Renal cortical epithelial cell (primary cell): ENCODE results near the gene TNFRSF1B. TPM values are rescaled to one million over a fixed set of nuclear protein-coding genes. Genes with fewer than 3 reads are reported as not detected.

Experiments
- DNase-seq: peaks from one replicate; pipeline ENCODE4 v3.0.0-alpha.2; 2011; ENCODE audit warnings: low read depth
- total RNA-seq: library from RNA; depleted of rRNA; stranded (reverse); fragments of >200 nt; gene quantifications from 2 replicates; pipeline ENCODE4 v1.2.3, GENCODE V29; 2014

TNFRSF1B gene
- total RNA-seq, 1 donor from 2014 or later: 1.6 TPM

- no peak for DNase-seq
These were observed 24.5 kb upstream of the TNFRSF1B start for GRCh38 chr1:12142141-12142823.

- no peak for DNase-seq
These were observed 23.7 kb upstream of the TNFRSF1B start for GRCh38 chr1:12142891-12143630.

- DNase-seq: no peak
These were observed 23.1 kb upstream of the TNFRSF1B start for GRCh38 chr1:12143631-12144155.

GRCh38 chr1:12144236-12144635, 22.6 kb upstream of the TNFRSF1B start:
- DNase-seq: no peak

GRCh38 chr1:12144969-12145368, 21.8 kb upstream of the TNFRSF1B start:
- no peak for DNase-seq

- no peak for DNase-seq
These were observed 21.0 kb upstream of the TNFRSF1B start for GRCh38 chr1:12145616-12146342.

- DNase-seq: no peak
These were observed 20.3 kb upstream of the TNFRSF1B start for GRCh38 chr1:12146343-12147112.

GRCh38 chr1:12147201-12147701, 19.5 kb upstream of the TNFRSF1B start:
- no peak for DNase-seq

- DNase-seq: no peak
These were observed 18.4 kb upstream of the TNFRSF1B start for GRCh38 chr1:12148160-12148957.

GRCh38 chr1:12148958-12149790, 17.6 kb upstream of the TNFRSF1B start:
- no peak for DNase-seq

GRCh38 chr1:12149791-12150175, 17.0 kb upstream of the TNFRSF1B start:
- DNase-seq: no peak

- no peak for DNase-seq
These were observed 16.2 kb upstream of the TNFRSF1B start for GRCh38 chr1:12150456-12151200.

GRCh38 chr1:12151465-12151864, 15.3 kb upstream of the TNFRSF1B start:
- DNase-seq: no peak

- no peak for DNase-seq
These were observed 14.5 kb upstream of the TNFRSF1B start for GRCh38 chr1:12152113-12152891.

- no peak for DNase-seq
These were observed 13.5 kb upstream of the TNFRSF1B start for GRCh38 chr1:12153181-12153785.

GRCh38 chr1:12155328-12155727, 11.5 kb upstream of the TNFRSF1B start:
- no peak for DNase-seq

- no peak for DNase-seq
These were observed 9.2 kb upstream of the TNFRSF1B start for GRCh38 chr1:12157366-12158231.
